ENCODE data around the gene ZNF500. TPM values are rescaled to one million over a fixed set of nuclear protein-coding genes. Genes with fewer than 3 reads are reported as not detected.
A peak's percentile ranks its signal among the peaks of the same experiment; 100 is the strongest.

Gene ZNF500
- total RNA-seq, result 5.8 TPM in 2 replicates

GRCh38 chr16:4766875-4767628 is at the start of gene ZNF500:
Gene ZNF500 (minus strand): TSS chr16:4767162. CDS start chr16:4765978, 1,184 bp downstream.
- FAIRE-seq, result no peak
- no peak for TF ChIP-seq CTCF (IDR thresholded peaks at IDR 0.05; ENCODE audit: insufficient read depth, low read length, severe bottlenecking)
- peak; percentile 89 for DNase-seq (ENCODE audit: low read depth)
- Histone ChIP-seq H3K27me3 (ENCODE audit: control insufficient read depth, insufficient read depth, low read length) (no peaks in the 10 kb centered on the region), H3K4me3 (ENCODE audit: low read depth, low read length) (peak within 1 kb of the TSS; percentile 97), H3K36me3 (ENCODE audit: control insufficient read depth, insufficient read depth, low read length) (peaks cover 13% of the 10 kb centered on the region)

GRCh38 chr16:4814542-4815173 is 47.7 kb upstream of the ZNF500 start:
- Histone ChIP-seq H3K36me3 (ENCODE audit: control insufficient read depth, insufficient read depth, low read length) (peaks cover 30% of the 10 kb centered on the region), H3K27me3 (ENCODE audit: control insufficient read depth, insufficient read depth, low read length) (no peaks in the 10 kb centered on the region), H3K4me3 (ENCODE audit: low read depth, low read length) (no peak overlapping the region)
- TF ChIP-seq CTCF (IDR thresholded peaks at IDR 0.05; ENCODE audit: insufficient read depth, low read length, severe bottlenecking), result no peak
- DNase-seq (ENCODE audit: low read depth) (no peak), FAIRE-seq (no peak)

DNA sequence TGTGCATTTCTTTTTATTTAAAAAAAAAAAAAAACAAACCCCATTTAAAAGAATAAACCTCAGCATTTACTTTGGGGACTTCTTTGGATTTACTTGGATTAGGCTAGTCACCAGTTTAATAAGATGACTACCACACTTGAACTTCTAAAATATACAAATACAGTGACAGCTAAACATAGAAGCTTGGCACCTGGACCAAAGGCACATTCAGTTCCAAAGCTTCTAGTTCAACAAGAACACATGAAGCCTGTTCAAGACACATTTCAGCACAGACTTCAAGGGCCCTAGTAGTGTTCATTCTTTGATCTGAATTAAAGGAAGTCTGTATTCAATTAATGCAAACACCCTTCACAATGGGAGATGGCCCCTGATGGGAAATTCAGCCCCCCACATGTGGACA is 47.1 kb upstream of the ZNF500 start:
- no peak overlapping the region for H3K4me3 ChIP-seq (ENCODE audit: low read depth, low read length)
- no peak for FAIRE-seq
- H3K36me3 ChIP-seq (ENCODE audit: control insufficient read depth, insufficient read depth, low read length), result peaks cover 30% of the 10 kb centered on the region
- no peak for DNase-seq (ENCODE audit: low read depth)
- no peaks in the 10 kb centered on the region for H3K27me3 ChIP-seq (ENCODE audit: control insufficient read depth, insufficient read depth, low read length)
- no peak for TF ChIP-seq CTCF (IDR thresholded peaks at IDR 0.05; ENCODE audit: insufficient read depth, low read length, severe bottlenecking)

- no peak for FAIRE-seq
- Histone ChIP-seq H3K4me3 (ENCODE audit: low read depth, low read length) (no peak overlapping the region), H3K36me3 (ENCODE audit: control insufficient read depth, insufficient read depth, low read length) (peaks cover 29% of the 10 kb centered on the region), H3K27me3 (ENCODE audit: control insufficient read depth, insufficient read depth, low read length) (no peaks in the 10 kb centered on the region)
- no peak for TF ChIP-seq CTCF (IDR thresholded peaks at IDR 0.05; ENCODE audit: insufficient read depth, low read length, severe bottlenecking)
- DNase-seq (ENCODE audit: low read depth), result no peak
Measured at GRCh38 chr16:4813251-4814003, 46.5 kb upstream of the ZNF500 start.

DNA sequence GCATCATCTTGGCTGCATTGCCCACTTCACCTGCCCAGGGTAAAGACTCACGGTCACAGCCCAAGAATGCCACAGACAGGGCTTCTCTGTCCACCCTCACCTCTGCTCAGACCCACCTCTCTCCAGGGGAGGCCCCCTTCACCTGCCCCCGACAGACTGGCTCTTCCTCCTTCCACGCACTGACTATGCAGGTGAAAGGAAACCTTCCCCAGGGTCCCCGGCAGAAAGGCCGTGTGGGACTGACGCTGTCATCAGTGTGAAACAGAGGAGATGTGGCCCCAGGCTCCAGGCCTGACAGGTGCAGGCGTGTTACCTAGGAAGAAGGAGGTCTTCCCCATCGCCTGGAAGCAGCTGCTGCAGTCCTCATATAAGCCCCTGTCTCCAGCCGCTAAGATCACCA is 44.8 kb upstream of the ZNF500 start:
- H3K36me3 ChIP-seq (ENCODE audit: control insufficient read depth, insufficient read depth, low read length), result peaks cover 25% of the 10 kb centered on the region
- no peak for FAIRE-seq

More for the DNA sequence above, 44.8 kb upstream of the ZNF500 start:
- DNase-seq (ENCODE audit: low read depth), result no peak
- Histone ChIP-seq H3K4me3 (ENCODE audit: low read depth, low read length) (no peak overlapping the region), H3K27me3 (ENCODE audit: control insufficient read depth, insufficient read depth, low read length) (no peaks in the 10 kb centered on the region)
- no peak for TF ChIP-seq CTCF (IDR thresholded peaks at IDR 0.05; ENCODE audit: insufficient read depth, low read length, severe bottlenecking)

Data from bronchial epithelial cell (primary cell).